ENCODE results near the gene TNS3.

Gene TNS3

DNA sequence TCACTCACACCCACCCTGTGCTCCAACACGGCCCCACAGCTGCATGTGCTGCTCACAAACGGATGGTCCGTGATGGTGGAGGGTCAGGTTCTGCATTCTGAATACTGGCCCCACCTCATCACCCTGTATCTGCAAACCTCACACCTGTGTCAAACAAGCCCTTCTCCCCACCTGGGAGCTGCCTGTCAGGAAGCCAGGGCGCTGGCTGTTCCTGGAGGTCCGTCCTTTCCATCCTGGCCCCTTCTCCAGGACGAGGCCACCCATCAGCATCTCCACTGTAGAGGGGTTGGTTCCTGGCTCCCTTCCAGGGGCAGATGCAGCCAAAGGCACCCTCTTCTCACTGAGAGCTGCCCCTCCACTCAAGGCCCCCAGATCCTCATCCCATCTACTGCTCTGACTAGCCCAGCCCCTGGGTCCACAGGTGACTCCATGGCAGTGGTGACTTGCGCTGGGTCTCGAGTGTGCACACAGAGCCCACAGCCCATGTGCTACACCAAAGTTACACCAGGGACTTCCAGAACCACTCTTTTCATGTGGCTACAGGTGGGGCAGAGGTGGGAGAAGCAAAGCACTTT, 229.4 kb downstream of the TNS3 start:
- DNase-seq (ENCODE audit: low read depth in 4 of 4, low spot score in 1 of 4): no peak

GRCh38 chr7:47351233-47352154, 230.4 kb downstream of the TNS3 start:
- no peak for DNase-seq (ENCODE audit: low read depth in 4 of 4, low spot score in 1 of 4)

DNA sequence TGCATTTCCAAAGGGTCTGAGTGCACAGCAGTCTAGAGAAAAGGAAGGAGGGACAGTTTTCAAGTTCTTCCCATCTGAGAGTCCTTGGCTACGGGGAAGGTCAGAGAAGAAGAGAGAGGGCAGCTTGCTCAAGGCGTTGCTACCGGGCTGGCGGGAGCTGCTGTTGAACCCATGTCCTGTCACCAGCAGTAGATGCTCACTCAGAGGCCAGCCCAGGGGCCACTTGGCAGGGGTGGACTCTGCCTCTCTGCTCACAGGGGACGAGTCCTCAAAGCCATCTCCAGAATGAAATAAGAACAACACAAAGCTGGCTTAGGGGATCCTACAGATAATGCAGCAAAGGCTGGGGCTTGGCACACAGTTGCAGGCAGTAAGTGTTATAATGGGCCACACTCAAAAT, 231.5 kb downstream of the TNS3 start:
- DNase-seq (ENCODE audit: low read depth in 4 of 4, low spot score in 1 of 4): no peak

- DNase-seq (ENCODE audit: low read depth in 4 of 4, low spot score in 1 of 4): no peak
Observed at GRCh38 chr7:47349401-47349800, 232.5 kb downstream of the TNS3 start.

- DNase-seq (ENCODE audit: low read depth in 4 of 4, low spot score in 1 of 4): no peak
Observed at GRCh38 chr7:47347816-47348385, 234.0 kb downstream of the TNS3 start.

DNA sequence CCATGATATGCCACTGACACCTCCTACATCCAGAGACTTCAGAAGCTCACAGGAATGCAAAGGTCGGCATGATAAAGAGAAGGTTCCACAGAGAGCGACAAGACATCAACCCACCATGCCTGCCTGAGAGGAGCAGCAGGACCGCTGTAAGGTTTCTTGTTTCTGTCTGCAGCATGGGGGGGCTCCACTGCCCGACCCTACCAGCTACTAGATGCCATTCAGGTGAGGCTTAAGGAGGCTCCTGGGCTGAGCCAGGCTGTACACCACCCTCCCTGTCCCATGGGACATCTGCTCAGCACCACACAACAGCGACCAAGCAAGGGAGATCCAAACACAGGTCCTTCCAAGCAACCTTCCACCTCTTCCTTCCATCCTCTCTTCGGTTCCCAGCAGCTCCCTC, 234.6 kb downstream of the TNS3 start:
- DNase-seq (ENCODE audit: low read depth in 4 of 4, low spot score in 1 of 4): no peak

GRCh38 chr7:47346377-47346914, 235.5 kb downstream of the TNS3 start:
- no peak for DNase-seq (ENCODE audit: low read depth in 4 of 4, low spot score in 1 of 4)

DNA sequence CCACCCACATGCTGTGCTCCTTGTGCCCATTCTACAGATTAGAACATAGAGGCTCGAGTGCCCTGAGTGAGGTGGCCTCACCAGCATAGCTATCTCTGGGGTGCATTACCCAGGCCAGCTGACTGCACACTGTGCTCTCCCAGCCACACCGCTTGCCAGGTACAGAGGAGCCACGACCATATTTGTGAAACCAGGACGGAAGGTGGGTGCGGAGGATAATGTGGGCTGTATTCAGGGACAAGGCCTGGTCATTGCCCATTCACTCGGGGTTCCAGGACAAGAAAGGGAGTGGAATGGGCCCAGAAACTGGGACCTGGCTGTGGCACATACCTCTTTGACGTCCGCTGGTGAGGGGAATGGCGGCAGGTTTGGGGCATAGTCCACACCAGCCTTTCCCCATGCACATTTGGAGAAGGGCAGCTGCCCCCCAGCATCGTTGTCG, 236.0 kb downstream of the TNS3 start:
- DNase-seq (ENCODE audit: low read depth in 4 of 4, low spot score in 1 of 4): no peak

GRCh38 chr7:47344171-47344955, 237.5 kb downstream of the TNS3 start:
- DNase-seq (ENCODE audit: low read depth in 4 of 4, low spot score in 1 of 4): no peak

- DNase-seq (ENCODE audit: low read depth in 4 of 4, low spot score in 1 of 4): no peak
Observed at GRCh38 chr7:47343061-47343455, 238.9 kb downstream of the TNS3 start.

DNA sequence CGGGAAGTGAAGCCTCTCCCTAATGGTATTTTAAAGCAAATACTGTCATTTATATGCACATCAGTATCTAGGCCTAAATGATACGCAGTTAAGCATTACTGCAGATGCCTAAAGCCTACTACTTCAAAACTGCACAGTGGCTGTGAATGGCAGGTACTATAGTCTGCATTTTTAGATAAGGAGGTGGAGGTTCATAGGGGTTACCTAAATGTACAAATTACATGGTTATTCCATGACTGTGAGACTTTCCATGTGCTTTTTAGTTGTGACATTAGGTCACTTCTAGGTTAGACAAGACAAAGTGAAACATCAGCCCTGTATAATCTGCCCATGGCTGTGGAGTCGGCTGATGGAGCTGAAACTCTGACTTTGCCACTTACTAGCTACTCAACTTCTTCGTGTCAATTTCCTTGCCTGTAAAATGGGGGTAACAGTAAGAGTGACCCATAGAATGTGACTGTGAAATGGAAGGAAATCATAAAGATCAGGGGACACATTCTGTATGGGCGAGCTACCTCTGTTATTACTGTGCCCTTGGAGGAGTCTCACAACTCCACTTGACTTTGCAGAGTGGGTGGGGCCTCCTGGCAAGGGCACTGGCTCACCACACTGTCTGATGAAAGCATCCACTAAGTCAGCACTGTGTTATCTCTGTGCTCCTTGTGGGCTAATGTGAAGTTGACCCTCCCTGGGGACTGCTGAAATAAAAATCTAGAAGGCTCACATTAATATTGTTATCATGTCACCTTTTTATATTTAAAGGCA, 239.4 kb downstream of the TNS3 start:
- no peak for DNase-seq (ENCODE audit: low read depth in 4 of 4, low spot score in 1 of 4)

DNA sequence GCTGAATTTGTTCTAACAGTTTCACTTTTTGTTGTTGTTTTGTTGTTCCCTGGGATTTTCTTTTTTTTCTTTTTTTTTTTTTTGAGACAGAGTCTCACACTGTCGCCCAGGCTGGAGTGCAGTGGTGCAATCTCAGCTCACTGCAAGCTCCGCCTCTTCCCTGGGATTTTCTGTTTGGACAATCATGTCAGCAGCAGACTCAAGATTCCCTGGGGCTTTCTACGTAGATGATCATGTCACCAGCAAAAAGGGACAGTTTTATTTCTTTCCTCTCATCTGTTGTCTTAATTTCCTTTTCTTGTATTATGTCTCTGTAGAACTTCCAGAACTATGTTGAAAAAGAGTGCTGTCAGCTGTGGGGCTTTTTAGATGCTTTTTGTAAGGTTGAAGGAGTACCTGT, 241.4 kb downstream of the TNS3 start:
- DNase-seq (ENCODE audit: low read depth in 4 of 4, low spot score in 1 of 4): no peak

GRCh38 chr7:47338026-47338425, 243.9 kb downstream of the TNS3 start:
- no peak for DNase-seq (ENCODE audit: low read depth in 4 of 4, low spot score in 1 of 4)

DNA sequence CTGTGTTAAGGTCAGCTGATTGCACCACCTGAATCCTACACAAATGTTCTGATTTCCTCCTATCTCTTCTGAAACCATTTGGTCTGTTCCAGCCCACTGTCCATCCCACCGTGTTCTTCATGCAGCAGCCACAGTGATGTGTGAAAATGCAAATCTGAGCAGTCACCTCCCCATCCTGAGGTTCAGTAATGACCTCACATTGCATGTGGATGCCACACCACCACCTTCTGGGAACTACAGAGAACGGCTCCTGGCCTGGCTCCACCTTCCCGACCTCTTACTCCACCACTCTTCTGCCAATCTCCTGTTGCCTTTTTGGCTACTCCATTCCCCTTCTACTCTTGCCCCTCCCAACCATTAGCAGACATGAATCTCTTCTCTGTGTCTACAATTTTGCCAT, 244.4 kb downstream of the TNS3 start:
- no peak for DNase-seq (ENCODE audit: low read depth in 4 of 4, low spot score in 1 of 4)

DNA sequence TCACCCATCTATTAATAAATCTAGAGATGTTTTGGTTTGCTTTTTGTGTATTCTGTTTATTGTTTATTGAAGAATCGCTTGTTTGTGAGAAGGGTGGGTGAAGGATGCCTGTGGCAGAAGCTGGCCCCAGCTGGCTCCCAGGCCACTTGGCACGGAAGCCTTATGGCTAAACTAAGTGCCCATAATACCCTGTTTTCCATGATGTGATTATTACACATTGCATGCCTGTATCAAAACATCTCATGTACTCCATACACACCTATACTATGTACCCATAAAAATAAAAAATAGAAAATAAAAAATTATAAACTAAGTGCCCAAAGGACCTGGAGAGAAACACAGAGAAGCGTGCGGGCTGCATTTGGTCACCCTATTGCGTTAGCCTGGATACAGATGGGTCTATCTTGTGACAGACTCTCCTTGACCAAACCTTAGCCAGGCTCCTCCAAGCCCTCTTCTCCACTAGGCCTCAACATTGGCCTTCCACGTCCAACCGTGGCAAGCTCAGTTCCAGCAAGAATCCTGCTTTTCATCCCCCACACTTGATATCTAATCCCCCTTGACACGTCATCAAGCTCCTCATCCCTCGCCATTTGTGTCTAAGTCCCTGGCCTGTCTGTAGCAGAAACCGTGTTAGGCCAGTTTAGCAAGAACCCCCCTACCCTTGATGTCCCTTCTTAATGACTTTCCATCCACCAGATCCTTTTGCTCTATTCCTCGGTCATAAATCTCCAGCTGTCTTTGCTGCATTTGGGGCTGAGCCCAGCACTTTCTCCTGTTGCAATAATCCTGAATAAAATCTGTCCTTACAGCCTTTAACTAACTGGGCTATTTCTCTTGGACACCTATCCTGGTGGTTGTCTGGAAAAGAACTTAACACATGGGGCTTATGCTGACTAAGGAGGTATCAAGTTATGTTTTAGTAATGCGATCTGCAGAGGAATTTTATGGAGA, 245.2 kb downstream of the TNS3 start:
- DNase-seq (ENCODE audit: low read depth in 4 of 4, low spot score in 1 of 4): no peak

- DNase-seq (ENCODE audit: low read depth in 4 of 4, low spot score in 1 of 4): no peak
Observed at GRCh38 chr7:47335557-47336471, 246.1 kb downstream of the TNS3 start.

GRCh38 chr7:47335071-47335470, 246.8 kb downstream of the TNS3 start:
- DNase-seq (ENCODE audit: low read depth in 4 of 4, low spot score in 1 of 4): no peak

- DNase-seq (ENCODE audit: low read depth in 4 of 4, low spot score in 1 of 4): no peak
Observed at GRCh38 chr7:47333959-47334358, 248.0 kb downstream of the TNS3 start.

Data from stimulated activated CD4-positive, alpha-beta T cell treated with anti-CD3 and anti-CD28 coated beads, Interleukin-1b, Interleukin-23, amount 100 ng/mL, for 24 hours (primary cell).